ENCODE results near the gene PCDHB9. TPM values are rescaled to one million over a fixed set of nuclear protein-coding genes. Genes with fewer than 3 reads are reported as not detected.
"Not testable (repeated sequence)": the region's sequence is repeated elsewhere in the genome, so short reads cannot be mapped to it uniquely, and the experiment has no call there.

Gene PCDHB9
- total RNA-seq: 3.0 TPM
- long read RNA-seq, full-length matches to known transcripts: 1 of 1 reads
- long read RNA-seq, partial matches to known transcripts: 0 of 1 reads
- long read RNA-seq, other reads (novel, unspliced or antisense): 0 of 1 reads

DNA sequence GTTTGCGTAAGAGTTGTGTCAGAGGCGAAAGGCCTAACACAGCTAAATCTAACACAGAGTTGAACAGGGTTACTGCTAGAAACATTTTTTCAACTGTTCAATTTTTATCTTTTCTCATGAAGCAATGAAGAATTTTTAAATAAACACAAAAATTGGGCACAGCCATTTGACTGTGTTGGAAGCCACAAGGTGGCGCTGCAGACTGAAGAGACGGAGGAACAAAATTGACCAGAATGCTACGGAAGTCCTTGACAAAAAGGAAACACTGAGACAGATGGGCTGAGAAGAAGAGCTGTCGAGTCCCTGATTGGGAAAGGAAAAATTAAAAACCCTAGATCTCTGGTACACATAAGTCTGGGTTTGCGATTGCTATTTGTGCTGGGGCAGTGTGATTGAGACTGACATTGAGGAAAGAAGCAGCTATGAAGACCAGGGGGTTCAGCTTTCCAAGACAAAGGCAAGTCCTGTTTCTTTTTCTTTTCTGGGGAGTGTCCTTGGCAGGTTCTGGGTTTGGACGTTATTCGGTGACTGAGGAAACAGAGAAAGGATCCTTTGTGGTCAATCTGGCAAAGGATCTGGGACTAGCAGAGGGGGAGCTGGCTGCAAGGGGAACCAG lies at the start of gene PCDHB9:
Gene PCDHB9 (plus strand): TSS at position 265 of the 616 bp plus-strand sequence. CDS start 158 bp downstream, at position 423.
- peaks cover 43% of the 10 kb centered on the region for H3K9me3 ChIP-seq
- no peak within 1 kb of the TSS for H3K27ac ChIP-seq
- no peaks in the 10 kb centered on the region for H3K36me3 ChIP-seq
- ATAC-seq (no peak), DNase-seq (no peak)
- TF ChIP-seq, protein P1, sequence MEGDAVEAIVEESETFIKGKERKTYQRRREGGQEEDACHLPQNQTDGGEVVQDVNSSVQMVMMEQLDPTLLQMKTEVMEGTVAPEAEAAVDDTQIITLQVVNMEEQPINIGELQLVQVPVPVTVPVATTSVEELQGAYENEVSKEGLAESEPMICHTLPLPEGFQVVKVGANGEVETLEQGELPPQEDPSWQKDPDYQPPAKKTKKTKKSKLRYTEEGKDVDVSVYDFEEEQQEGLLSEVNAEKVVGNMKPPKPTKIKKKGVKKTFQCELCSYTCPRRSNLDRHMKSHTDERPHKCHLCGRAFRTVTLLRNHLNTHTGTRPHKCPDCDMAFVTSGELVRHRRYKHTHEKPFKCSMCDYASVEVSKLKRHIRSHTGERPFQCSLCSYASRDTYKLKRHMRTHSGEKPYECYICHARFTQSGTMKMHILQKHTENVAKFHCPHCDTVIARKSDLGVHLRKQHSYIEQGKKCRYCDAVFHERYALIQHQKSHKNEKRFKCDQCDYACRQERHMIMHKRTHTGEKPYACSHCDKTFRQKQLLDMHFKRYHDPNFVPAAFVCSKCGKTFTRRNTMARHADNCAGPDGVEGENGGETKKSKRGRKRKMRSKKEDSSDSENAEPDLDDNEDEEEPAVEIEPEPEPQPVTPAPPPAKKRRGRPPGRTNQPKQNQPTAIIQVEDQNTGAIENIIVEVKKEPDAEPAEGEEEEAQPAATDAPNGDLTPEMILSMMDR (IDR thresholded peaks at IDR 0.05): peak; percentile 40
- peaks cover 3% of the 10 kb centered on the region for H3K27me3 ChIP-seq (ENCODE audit: low read depth)
- H3K4me3 ChIP-seq: no peak within 1 kb of the TSS
- intact Hi-C loops (cut with DNase I): no loop called here
- no peaks in the 10 kb centered on the region for H3K4me1 ChIP-seq

DNA sequence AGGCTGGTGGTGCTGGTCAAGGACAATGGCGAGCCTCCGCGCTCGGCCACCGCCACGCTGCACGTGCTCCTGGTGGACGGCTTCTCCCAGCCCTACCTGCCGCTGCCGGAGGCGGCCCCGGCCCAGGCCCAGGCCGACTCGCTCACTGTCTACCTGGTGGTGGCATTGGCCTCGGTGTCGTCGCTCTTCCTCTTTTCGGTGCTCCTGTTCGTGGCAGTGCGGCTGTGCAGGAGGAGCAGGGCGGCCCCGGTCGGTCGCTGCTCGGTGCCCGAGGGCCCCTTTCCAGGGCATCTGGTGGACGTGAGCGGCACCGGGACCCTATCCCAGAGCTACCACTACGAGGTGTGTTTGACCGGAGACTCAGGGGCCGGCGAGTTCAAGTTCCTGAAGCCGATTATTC lies 49.6 kb upstream of the PCDHB9 start:
- H3K27me3 ChIP-seq (ENCODE audit: low read depth); ATAC-seq; H3K4me1 ChIP-seq; H3K4me3 ChIP-seq; intact Hi-C loops (cut with DNase I); H3K36me3 ChIP-seq; H3K27ac ChIP-seq; DNase-seq: not testable (repeated sequence)
- H3K9me3 ChIP-seq: peaks cover 21% of the 10 kb centered on the region

DNA sequence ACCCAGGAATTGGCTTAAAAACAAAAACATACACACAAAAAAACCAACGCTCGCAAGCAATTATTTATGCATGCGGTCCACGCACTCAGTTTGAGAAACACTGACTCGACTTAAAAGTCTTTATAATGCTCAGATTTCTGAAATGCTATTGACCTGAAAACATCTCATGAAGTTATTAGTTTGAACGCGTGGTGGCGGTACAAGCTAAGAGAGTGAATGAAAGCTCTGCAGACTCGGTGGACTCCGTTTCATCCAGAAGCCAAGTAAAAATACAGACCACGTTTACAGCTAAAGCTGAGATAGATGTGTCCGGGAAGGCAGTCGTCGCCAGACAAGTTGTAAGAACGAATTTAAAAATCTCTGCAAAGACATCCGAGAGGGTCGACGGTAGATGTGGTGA lies 37.1 kb upstream of the PCDHB9 start, which contains the start of gene PCDHB6:
Gene PCDHB6 (plus strand): TSS at position 246 of the 400 bp plus-strand sequence. CDS start 201 bp downstream, outside the sequence.
- Histone ChIP-seq H3K4me1 (no peaks in the 10 kb centered on the region), H3K9me3 (peaks cover 9% of the 10 kb centered on the region), H3K36me3 (no peaks in the 10 kb centered on the region), H3K27me3 (ENCODE audit: low read depth) (no peaks in the 10 kb centered on the region), H3K27ac (no peak within 1 kb of the TSS), H3K4me3 (peak within 1 kb of the TSS; percentile 15)
- DNase-seq (no peak), ATAC-seq (no peak)
- TF ChIP-seq, protein P1 (IDR thresholded peaks at IDR 0.05): peak; percentile 11
- intact Hi-C loops (cut with DNase I): no loop called here

DNA sequence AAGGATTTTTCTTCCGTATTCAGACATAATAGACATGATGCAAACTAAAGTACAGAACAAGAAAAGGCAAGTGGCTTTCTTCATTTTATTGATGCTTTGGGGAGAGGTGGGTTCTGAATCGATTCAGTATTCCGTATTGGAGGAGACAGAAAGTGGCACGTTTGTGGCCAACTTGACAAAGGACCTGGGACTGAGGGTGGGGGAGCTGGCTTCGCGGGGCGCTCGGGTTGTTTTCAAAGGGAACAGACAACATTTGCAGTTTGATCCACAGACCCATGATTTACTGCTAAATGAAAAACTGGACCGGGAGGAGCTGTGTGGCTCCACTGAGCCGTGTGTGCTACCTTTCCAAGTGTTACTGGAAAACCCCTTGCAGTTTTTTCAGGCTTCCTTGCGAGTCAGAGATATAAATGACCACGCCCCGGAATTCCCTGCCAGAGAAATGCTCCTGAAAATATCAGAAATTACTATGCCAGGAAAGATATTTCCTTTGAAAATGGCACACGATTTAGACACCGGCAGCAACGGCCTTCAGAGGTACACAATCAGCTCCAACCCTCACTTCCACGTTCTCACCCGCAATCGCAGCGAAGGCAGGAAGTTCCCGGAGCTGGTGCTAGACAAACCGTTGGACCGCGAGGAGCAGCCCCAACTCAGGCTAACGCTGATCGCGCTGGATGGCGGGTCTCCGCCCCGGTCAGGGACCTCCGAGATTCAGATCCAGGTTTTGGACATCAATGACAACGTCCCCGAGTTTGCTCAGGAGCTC lies 36.6 kb upstream of the PCDHB9 start:
- Histone ChIP-seq H3K27me3 (ENCODE audit: low read depth) (no peaks in the 10 kb centered on the region), H3K9me3 (peaks cover 9% of the 10 kb centered on the region), H3K4me3 (peak overlapping the region; percentile 15), H3K27ac (no peak overlapping the region), H3K4me1 (no peaks in the 10 kb centered on the region), H3K36me3 (no peaks in the 10 kb centered on the region)
- no peak for DNase-seq
- intact Hi-C loops (cut with DNase I): no loop called here
- TF ChIP-seq, protein P1 (IDR thresholded peaks at IDR 0.05): no peak
- no peak for ATAC-seq

DNA sequence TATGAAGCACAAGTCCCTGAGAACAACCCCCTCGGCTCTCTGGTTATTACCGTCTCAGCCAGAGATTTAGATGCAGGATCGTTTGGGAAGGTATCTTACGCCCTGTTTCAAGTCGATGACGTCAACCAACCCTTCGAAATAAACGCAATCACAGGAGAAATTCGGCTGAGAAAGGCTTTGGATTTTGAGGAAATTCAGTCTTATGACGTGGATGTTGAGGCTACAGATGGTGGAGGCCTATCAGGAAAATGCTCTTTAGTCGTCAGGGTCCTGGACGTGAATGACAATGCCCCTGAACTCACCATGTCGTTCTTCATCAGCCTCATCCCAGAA lies 36.0 kb upstream of the PCDHB9 start:
- Histone ChIP-seq H3K36me3 (no peaks in the 10 kb centered on the region), H3K9me3 (peaks cover 11% of the 10 kb centered on the region), H3K4me1 (no peaks in the 10 kb centered on the region), H3K27me3 (ENCODE audit: low read depth) (no peaks in the 10 kb centered on the region), H3K27ac (no peak overlapping the region), H3K4me3 (no peak overlapping the region)
- no peak for DNase-seq
- TF ChIP-seq, protein P1 (IDR thresholded peaks at IDR 0.05): no peak
- ATAC-seq: no peak
- intact Hi-C loops (cut with DNase I): no loop called here

DNA sequence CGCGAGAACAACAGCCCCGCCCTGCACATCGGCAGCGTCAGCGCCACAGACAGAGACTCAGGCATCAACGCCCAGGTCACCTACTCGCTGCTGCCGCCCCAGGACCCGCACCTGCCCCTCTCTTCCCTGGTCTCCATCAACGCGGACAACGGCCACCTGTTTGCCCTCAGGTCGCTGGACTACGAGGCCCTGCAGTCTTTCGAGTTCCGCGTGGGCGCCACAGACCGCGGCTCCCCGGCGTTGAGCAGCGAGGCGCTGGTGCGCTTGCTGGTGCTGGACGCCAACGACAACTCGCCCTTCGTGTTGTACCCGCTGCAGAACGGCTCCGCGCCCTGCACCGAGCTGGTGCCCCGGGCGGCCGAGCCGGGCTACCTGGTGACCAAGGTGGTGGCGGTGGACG lies 35.3 kb upstream of the PCDHB9 start:
- peaks cover 18% of the 10 kb centered on the region for H3K9me3 ChIP-seq
- ATAC-seq; DNase-seq; H3K27ac ChIP-seq; intact Hi-C loops (cut with DNase I); H3K36me3 ChIP-seq; H3K27me3 ChIP-seq (ENCODE audit: low read depth); H3K4me3 ChIP-seq; H3K4me1 ChIP-seq: not testable (repeated sequence)

DNA sequence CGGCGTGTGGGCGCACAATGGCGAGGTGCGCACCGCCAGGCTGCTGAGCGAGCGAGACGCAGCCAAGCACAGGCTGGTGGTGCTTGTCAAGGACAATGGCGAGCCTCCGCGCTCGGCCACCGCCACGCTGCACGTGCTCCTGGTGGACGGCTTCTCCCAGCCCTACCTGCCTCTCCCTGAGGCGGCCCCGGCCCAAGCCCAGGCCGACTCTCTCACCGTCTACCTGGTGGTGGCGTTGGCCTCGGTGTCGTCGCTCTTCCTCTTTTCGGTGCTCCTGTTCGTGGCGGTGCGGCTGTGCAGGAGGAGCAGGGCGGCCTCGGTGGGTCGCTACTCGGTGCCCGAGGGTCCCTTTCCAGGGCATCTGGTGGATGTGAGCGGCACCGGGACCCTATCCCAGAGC lies 34.9 kb upstream of the PCDHB9 start:
- ATAC-seq; intact Hi-C loops (cut with DNase I); DNase-seq; H3K4me1 ChIP-seq; H3K27ac ChIP-seq; H3K27me3 ChIP-seq (ENCODE audit: low read depth); H3K4me3 ChIP-seq; H3K36me3 ChIP-seq: not testable (repeated sequence)
- peaks cover 19% of the 10 kb centered on the region for H3K9me3 ChIP-seq
